NCI-H69 (cell line): ENCODE data around the gene PPP3R2.
"Not testable (repeated sequence)": the region's sequence is repeated elsewhere in the genome, so short reads cannot be mapped to it uniquely, and the experiment has no call there.

ENCODE experiments used
- DNase-seq: peaks from one replicate; lab custom pipeline; 2025; lab: John Stamatoyannopoulos, UW

The PPP3R2 gene

GRCh38 chr9:101594796-101595195 lies at the start of gene PPP3R2:
PPP3R2 (minus strand) TSS chr9:101594969; CDS start chr9:101594921, 48 bp downstream.
- DNase-seq = no peak

- DNase-seq = peak; percentile 31
Measured at GRCh38 chr9:101639785-101640665, 45.3 kb upstream of the PPP3R2 start.

GRCh38 chr9:101639311-101639710 lies 44.5 kb upstream of the PPP3R2 start:
- DNase-seq = peak; percentile 79

GRCh38 chr9:101636247-101636646 lies 41.5 kb upstream of the PPP3R2 start:
- peak; percentile 12 for DNase-seq

- DNase-seq = peak; percentile 86
Measured at GRCh38 chr9:101635473-101635872, 40.7 kb upstream of the PPP3R2 start.

- peak; percentile 93 for DNase-seq
Measured at GRCh38 chr9:101634741-101635409, 40.1 kb upstream of the PPP3R2 start.

GRCh38 chr9:101632611-101633010 lies 37.8 kb upstream of the PPP3R2 start:
- no peak for DNase-seq

GRCh38 chr9:101631892-101632291 lies 37.1 kb upstream of the PPP3R2 start:
- no peak for DNase-seq

GRCh38 chr9:101629636-101630035 lies 34.9 kb upstream of the PPP3R2 start:
- peak; percentile 45 for DNase-seq

GRCh38 chr9:101628173-101628572 lies 33.4 kb upstream of the PPP3R2 start:
- no peak for DNase-seq

- DNase-seq = no peak
Measured at GRCh38 chr9:101626295-101626694, 31.5 kb upstream of the PPP3R2 start.

GRCh38 chr9:101625876-101626275 lies 31.1 kb upstream of the PPP3R2 start:
- no peak for DNase-seq

- no peak for DNase-seq
Measured at GRCh38 chr9:101620452-101620851, 25.7 kb upstream of the PPP3R2 start.

- DNase-seq = no peak
Measured at GRCh38 chr9:101618698-101619097, 23.9 kb upstream of the PPP3R2 start.

GRCh38 chr9:101605547-101605946 lies 10.8 kb upstream of the PPP3R2 start:
- no peak for DNase-seq

GRCh38 chr9:101604296-101604695 lies 9.5 kb upstream of the PPP3R2 start:
- DNase-seq = no peak

GRCh38 chr9:101601904-101602765 lies 7.4 kb upstream of the PPP3R2 start:
- peak; percentile 94 for DNase-seq

GRCh38 chr9:101593345-101593744 lies 1.4 kb downstream of the PPP3R2 start:
- DNase-seq = no peak

GRCh38 chr9:101592788-101593187 lies 2.0 kb downstream of the PPP3R2 start:
- DNase-seq = no peak

GRCh38 chr9:101591787-101592446 lies 2.9 kb downstream of the PPP3R2 start:
- no peak for DNase-seq

GRCh38 chr9:101590901-101591300 lies 3.9 kb downstream of the PPP3R2 start:
- DNase-seq = no peak

GRCh38 chr9:101590074-101590473 lies 4.7 kb downstream of the PPP3R2 start:
- not testable (repeated sequence) for DNase-seq
